AG20443 (cell line): ENCODE results near the gene TBC1D16.

Experiments
- DNase-seq: peaks from one replicate; pipeline ENCODE4 v3.0.0; 2012; ENCODE audit warnings: low spot score, mixed read lengths

The TBC1D16 gene

DNA sequence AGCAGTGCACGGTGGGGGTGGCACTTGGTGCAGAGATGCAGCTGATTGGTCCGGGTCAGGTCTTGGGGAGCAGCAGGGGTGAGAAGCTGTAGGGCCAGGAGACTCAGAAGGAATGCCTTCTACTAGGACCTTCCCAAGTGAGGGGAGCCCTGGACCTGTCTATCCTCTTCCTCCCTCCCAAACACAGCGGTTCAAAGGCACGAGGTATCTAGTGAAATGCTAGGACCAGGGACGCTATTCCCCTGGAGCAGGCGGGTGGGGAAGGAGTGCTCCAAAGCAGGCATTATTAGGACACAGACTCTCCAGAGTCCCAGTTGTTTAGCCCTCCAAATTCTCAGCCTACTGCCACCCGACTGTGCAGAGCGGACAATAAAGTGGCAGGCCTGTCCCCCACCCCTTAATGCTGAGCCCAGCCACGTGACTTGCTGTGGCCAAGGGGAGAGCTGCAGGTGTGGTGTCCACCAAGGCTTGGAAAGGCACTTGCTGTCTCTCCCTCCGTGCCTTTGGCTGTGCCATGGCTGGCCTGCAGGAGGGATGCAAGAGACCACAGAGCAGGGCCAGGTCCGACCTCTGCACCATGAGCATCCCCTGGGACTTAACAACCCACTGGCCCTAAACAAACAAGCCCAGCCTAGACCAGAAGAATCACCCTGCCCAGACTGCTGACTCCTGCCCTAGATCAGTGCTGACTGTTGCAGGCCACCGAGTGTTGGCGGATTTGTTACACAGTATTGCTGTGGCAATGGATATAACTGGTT is 97.2 kb downstream of the TBC1D16 start:
- no peak for DNase-seq

- peak; percentile 58 for DNase-seq
These were observed 98.0 kb downstream of the TBC1D16 start for GRCh38 chr17:79937391-79938335.

DNA sequence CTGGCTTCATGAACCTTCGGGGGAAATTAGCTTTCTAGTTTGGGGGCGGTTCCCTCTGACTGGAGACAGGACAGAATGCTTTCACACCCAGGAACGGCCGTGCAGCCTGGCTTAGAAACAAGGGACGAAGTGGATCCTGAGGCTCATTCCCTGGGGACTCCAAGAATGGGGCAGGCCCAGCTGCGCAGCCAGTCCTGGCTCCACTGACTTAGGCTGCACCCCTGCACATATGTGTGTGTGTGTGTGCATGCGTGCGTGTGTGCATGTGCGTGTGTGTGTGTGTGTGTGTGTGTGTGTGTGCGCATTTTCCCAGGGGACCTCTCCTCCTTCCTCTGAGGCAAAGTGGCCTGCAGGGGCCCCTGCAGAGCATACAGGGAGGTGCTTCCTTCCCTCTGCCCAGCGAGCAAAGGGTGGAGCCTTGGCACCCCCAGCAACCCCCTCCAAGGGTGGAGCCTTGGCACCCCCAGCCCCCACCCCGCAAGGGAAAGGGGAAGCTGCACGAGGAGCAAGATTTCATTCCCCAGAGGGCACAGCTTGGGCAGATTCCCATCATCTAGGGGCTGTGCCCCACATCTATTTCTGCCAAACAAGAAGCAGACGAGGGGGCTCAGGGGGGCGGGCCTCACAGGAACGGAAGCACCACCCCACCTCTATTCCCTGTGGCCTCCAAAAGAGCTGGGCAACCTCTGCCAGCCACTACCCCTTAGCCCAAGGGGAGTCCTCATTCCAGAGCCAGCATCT is 98.9 kb downstream of the TBC1D16 start:
- no peak for DNase-seq

DNA sequence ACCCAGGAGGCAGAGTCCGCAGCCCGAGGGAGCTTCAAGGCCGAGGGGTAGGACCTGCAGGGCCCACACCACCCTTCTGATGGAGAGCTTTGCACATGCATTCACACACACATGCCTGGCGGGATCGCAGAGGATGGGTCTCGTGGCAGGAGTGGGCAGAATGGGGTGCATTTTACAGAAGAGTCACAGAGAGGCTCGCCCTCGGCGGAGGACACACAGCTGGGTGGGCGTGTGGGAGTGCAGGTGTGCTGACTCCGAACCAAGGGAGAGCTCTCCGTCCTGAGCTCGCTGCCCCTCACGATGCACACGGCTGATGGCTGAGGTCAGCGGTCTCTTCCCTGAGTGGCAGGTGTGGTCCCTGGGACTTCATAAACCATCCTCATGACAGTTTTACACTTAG is 99.6 kb downstream of the TBC1D16 start:
- DNase-seq, result no peak

GRCh38 chr17:79935197-79935885 is 100.3 kb downstream of the TBC1D16 start:
- no peak for DNase-seq

GRCh38 chr17:79934653-79934970 is 101.1 kb downstream of the TBC1D16 start:
- no peak for DNase-seq

GRCh38 chr17:79933863-79934652 is 101.6 kb downstream of the TBC1D16 start:
- no peak for DNase-seq

- no peak for DNase-seq
These were observed 103.0 kb downstream of the TBC1D16 start for GRCh38 chr17:79932451-79933306.

DNA sequence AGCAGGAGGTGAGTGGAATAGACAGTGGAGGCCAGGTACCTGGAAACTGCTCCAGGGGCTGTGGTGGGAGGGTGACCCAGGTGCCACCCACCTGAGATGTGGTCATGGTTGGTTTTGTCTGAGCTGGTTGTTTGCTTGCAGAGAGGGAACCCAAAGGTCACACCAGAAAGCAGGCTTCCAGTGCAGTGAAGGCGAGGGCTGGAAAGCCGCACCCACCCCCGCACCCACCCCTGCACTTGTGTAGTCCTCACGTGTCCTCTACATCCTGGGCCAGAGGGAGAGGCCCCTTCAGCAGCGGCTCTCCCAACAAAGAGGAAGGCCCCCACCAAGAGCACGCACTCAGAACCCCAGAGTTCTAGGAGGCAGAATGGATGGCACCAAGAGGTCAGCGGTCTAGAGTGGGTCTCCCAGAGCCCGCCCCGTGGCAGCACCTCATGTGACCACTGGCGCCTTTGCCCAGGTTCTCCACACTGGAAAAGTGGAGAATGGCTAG is 103.8 kb downstream of the TBC1D16 start:
- DNase-seq, result no peak

DNA sequence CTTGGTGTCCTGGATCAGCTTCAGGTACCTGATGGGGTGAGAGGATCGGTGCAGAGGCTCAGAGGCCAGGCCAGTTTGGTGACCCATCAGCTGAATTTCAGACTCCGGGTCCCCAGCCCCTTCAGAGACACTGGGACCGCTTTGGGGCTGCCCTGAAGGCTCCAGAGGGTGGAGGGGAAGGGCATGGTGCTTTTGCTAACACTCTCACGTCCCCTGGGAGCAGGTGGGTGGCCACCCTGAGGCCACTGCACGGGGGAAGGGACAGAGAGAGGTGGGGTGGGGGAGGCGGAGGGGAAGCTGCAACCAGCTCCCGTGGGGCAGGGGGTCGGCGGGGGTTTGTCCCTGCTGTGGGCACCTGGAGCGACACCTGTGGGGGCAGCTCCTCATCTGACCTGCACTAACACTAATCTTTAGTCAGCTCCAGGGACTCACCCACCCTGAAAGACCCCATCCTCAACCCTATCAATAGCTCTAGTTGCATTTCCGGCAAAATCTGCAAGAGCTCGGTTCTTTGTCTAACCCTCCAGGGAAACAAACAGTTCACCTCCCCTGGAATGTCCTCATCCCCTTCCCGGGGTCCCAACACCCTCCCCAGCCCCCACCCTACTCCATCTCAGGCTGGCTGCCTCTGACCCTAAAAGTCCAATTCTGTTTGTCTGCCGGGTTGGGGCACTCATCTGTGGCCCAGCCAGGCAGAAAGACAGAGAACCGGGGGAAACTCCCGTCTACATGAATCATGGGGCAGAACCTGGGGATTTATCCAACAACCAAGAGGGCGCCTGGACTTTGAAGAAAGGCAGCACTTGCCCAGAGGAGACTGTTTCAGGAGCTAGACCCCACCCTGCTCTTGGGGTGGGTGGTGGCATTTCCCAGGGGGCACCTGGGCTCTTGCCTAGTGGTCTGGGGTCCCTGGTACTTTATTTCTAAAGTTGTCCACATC is 104.5 kb downstream of the TBC1D16 start:
- peak; percentile 67 for DNase-seq

- DNase-seq, result no peak
These were observed 105.4 kb downstream of the TBC1D16 start for GRCh38 chr17:79930062-79930876.

DNA sequence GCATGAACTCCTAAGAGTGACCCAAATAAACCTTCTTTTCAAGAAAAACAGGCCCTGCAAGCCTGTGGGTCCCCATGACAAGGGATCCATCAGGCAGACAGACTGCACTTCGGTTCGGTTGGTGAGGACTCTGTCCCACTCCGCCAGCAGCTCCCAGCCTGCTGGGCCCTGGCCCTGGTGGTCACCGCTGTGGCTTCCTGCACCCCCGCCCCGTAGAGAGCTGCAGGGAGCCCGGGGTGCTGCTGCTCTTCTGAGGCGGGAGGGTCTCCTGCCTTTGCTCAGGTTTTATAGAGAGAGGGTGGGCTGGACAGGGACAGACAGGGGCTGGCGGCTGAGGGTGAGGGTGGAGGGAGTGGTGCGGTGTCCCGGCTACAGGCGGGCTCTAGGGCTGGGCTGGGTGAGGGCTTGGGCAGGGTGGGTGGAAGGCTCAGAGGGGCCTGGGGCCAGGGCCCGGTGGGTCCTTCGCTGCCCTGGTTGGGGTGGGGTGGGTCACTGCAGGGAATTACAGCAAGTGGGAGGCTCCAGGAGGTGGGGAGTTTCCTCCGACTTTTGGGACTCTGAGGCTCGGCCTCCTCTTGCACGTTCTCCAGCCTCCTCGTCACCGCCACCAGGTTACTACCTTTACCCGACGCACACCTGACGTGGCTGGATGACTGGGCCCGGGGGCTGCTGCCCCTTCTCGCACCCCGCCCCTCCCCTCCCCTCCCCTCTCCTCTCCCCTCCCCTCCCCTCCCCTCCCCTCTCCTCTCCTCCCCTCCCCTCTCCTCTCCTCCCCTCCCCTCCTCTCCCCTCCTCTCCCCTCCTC is 106.2 kb downstream of the TBC1D16 start:
- DNase-seq, result no peak

- DNase-seq, result no peak
These were observed 107.0 kb downstream of the TBC1D16 start for GRCh38 chr17:79928502-79929256.

DNA sequence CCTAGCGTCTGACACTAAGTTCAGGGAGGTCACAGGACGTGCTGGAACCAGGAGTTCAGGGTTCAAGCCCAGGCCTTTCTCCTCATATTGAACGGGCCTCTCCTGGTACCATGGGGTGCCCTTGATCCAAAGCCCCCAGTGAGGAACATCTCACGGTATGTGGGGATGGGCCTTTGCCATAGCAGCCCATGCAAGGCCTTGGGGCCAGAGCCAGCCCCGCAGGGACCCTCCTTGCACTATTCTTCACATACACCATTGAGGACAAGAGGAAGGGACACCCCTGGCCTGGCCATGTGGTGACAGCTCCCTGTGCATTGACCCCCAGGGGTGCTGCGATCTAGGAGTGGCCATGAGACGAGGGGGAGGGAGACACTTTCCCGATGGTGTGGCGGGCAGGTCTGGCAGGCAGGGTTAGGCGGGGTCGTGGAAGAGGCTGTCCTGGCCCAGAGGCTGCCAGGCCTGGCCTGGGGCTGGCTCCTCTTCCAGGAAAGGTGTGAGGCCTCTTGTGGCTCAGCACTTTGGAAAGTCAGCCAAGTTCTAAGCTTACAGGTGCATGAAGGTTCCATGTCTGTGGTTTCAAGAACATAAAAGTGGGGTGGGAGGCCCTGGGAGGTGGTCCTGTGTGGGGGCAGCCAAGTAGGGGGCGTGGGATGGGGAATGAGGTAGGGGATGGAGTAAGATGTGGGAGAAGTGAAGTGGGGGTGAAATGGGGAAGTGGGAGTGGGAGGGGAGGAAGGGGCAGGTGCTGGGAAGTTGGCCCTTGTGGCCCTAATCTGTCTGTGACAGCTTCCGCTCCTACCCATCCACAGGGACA is 107.8 kb downstream of the TBC1D16 start:
- DNase-seq, result no peak

- DNase-seq, result no peak
These were observed 108.5 kb downstream of the TBC1D16 start for GRCh38 chr17:79927136-79927661.
